ENCODE measurements around the gene SDCBP2.
A peak's percentile ranks its signal among the peaks of the same experiment; 100 is the strongest.

SDCBP2 gene

GRCh38 chr20:1272368-1273100 lies 56.4 kb downstream of the SDCBP2 start:
- no peak for DNase-seq (ENCODE audit: low read depth)

DNA sequence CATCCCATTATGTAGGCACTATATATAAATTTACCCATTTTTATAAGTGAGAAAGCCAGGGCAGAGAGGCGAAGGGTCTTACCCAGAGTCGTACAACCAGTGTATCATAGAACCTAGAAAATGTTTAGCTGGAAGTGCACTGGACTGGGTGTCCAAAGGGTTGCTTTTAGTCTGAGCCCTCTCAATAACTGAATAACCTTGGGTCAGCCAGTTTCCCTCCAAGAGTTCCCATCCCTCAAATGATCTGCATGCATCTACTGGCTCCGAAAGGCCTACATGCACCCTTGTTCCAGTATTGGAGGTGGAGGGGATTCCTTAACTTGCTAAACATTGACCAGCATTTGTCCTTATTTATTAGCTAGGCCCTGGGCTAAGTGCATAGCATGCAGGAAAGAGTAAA lies 59.1 kb downstream of the SDCBP2 start:
- no peak for DNase-seq (ENCODE audit: low read depth)

DNA sequence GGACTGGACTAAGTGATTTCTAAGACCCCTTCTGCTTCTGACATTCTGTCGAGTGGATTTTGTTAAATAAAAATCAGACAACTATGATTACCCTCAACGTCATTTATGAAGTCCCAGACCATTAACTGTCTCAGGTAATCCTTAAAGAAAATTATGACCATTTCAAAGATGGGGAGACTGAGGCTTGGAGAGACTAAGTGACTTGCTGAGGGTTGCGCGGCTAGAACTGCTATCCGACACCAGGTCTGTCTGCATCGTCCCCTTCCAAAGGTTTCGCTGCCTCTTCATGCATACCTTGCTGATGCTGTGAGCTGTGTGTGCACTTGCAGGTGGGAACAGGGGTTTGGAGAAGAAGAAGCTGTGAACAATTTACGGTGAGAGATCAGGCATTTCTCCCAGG lies 59.7 kb downstream of the SDCBP2 start:
- DNase-seq (ENCODE audit: low read depth) = no peak

GRCh38 chr20:1267809-1268374 lies 61.0 kb downstream of the SDCBP2 start:
- no peak for DNase-seq (ENCODE audit: low read depth)

- DNase-seq (ENCODE audit: low read depth) = no peak
These were observed 61.8 kb downstream of the SDCBP2 start for GRCh38 chr20:1267161-1267560.

DNA sequence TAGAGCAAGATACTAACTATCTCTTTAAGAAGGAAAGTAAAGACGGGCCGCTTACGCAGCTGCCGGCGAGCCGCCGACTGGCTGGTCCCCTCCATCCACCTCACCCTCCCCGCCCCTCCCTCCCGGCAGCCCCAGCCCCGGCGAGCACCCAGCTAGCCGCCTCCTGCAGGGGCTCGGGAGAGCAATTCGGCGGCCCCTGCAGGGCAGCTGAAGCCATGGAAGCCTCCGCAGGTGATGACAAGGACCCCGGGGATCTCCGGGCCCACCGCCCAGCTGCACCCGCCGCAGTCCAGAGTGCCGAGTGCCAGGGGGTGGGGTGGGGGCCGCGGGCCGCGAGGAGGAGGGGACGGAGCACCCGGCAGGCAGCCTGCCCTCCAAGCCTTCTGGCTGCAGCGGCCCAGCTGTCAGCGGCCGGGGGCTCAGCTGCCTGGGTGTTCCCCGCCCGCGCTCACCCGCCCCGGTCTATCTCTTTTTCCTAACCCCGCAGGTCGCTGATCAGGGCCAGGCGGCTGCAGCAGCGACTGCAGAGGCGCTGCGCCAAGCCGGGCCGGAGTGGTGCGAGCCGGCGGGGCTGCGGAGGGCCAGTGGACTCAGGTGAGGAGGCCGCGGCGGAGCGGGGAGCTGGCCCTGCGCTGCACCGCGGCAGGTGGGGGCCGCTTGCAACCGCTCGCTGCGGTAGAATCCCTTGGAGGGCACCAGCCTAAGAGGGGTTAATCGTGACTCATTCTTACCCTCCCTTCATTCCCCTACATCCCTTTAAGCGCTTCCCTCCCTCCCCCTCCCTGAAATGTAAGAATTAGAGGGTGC lies 62.6 kb downstream of the SDCBP2 start, which contains the start of gene SNPH:
Gene SNPH (plus strand): TSS at position 128 of the 807 bp plus-strand sequence. CDS start 29,946 bp downstream, outside the sequence.
- peak; percentile 57 for DNase-seq (ENCODE audit: low read depth)

DNA sequence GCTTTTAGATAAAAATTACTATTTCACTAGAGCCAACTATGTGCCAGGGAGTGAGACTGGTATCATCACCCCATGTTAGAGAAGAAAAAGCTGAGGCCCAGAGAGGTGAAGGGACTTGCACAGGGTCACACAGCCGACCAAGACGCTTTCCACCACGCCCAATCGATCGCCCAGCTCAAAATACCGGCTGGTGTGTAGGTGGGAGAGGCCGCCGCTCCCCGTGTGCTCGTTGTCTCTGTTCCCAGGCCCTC lies 63.1 kb downstream of the SDCBP2 start:
- no peak for DNase-seq (ENCODE audit: low read depth)

DNA sequence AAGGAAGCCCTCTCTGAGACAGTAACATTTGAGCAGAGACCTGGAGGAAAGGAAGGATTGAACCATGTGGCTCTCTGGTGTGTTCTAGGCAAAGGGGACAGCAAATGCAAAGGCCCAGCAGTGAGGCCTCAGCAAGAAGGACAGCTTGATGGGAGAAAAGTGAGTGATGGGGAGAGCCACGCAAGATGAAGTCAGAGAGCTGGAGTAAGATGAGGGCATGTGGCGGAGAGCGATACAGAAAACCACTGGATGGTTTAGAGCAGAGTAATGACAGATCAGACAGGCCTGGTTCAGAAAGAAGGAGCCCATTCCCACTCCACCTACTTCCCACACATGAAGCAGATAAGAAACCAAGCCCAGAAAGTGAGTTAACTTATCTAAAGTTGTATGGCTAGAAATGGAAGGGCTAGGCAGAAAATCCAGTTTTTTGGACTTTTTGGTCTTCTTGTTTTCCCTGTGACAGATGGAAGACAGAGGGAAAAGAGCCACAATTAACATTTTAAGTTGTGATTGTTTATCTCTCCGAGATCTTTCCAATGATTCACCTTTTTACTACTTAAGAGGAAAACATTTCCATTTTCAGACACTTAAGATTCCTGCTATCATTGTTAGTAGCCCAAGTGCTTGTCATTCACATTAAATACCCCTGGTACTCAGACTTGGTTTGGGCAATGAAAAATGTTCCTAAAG lies 63.6 kb downstream of the SDCBP2 start:
- no peak for DNase-seq (ENCODE audit: low read depth)

GRCh38 chr20:1264727-1265126 lies 64.2 kb downstream of the SDCBP2 start:
- no peak for DNase-seq (ENCODE audit: low read depth)

- DNase-seq (ENCODE audit: low read depth) = no peak
These were observed 65.1 kb downstream of the SDCBP2 start for GRCh38 chr20:1263853-1264252.
